ENCODE measurements around the gene CLRN3.

DNA sequence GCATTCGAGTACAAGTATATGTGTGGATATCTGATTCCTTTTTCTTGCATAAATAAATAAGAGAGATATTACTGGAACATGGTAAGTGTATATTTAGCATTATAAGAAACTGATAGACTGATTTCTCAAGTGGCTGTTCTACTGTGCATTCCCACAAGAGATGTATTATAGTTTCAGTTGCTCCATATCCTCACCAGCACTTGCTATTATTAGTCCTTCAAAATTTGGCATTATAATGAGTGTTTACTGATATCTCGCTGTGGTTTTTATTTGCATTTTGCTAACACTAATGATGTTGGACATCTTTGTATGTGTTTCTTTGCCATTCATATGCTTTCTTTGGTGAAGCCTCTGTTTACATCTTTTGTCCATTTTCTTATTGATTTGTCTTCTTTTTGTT is 4.4 kb upstream of the CLRN3 start:
- TF ChIP-seq OVOL3 (tag by site-specific recombination; IDR thresholded peaks at IDR 0.05) (no peak), KLF9 (tag by site-specific recombination; IDR thresholded peaks at IDR 0.05; ENCODE audit: low read depth) (no peak), ZNF843 (tag by site-specific recombination; IDR thresholded peaks at IDR 0.05) (no peak), ZSCAN30 (tag by site-specific recombination; IDR thresholded peaks at IDR 0.05) (no peak), ZFP3 (tag by site-specific recombination; IDR thresholded peaks at IDR 0.05; ENCODE audit: low read depth) (no peak), ZNF548 (tag by site-specific recombination; IDR thresholded peaks at IDR 0.05) (no peak), REPIN1 (tag by site-specific recombination; IDR thresholded peaks at IDR 0.05; ENCODE audit: low read depth) (no peak), OSR2 (tag by site-specific recombination; IDR thresholded peaks at IDR 0.05) (no peak)
- TF ChIP-seq, protein P1, sequence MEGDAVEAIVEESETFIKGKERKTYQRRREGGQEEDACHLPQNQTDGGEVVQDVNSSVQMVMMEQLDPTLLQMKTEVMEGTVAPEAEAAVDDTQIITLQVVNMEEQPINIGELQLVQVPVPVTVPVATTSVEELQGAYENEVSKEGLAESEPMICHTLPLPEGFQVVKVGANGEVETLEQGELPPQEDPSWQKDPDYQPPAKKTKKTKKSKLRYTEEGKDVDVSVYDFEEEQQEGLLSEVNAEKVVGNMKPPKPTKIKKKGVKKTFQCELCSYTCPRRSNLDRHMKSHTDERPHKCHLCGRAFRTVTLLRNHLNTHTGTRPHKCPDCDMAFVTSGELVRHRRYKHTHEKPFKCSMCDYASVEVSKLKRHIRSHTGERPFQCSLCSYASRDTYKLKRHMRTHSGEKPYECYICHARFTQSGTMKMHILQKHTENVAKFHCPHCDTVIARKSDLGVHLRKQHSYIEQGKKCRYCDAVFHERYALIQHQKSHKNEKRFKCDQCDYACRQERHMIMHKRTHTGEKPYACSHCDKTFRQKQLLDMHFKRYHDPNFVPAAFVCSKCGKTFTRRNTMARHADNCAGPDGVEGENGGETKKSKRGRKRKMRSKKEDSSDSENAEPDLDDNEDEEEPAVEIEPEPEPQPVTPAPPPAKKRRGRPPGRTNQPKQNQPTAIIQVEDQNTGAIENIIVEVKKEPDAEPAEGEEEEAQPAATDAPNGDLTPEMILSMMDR (tag by site-specific recombination; IDR thresholded peaks at IDR 0.05) = no peak
- TF ChIP-seq, protein P2, sequence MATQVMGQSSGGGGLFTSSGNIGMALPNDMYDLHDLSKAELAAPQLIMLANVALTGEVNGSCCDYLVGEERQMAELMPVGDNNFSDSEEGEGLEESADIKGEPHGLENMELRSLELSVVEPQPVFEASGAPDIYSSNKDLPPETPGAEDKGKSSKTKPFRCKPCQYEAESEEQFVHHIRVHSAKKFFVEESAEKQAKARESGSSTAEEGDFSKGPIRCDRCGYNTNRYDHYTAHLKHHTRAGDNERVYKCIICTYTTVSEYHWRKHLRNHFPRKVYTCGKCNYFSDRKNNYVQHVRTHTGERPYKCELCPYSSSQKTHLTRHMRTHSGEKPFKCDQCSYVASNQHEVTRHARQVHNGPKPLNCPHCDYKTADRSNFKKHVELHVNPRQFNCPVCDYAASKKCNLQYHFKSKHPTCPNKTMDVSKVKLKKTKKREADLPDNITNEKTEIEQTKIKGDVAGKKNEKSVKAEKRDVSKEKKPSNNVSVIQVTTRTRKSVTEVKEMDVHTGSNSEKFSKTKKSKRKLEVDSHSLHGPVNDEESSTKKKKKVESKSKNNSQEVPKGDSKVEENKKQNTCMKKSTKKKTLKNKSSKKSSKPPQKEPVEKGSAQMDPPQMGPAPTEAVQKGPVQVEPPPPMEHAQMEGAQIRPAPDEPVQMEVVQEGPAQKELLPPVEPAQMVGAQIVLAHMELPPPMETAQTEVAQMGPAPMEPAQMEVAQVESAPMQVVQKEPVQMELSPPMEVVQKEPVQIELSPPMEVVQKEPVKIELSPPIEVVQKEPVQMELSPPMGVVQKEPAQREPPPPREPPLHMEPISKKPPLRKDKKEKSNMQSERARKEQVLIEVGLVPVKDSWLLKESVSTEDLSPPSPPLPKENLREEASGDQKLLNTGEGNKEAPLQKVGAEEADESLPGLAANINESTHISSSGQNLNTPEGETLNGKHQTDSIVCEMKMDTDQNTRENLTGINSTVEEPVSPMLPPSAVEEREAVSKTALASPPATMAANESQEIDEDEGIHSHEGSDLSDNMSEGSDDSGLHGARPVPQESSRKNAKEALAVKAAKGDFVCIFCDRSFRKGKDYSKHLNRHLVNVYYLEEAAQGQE (tag by site-specific recombination; IDR thresholded peaks at IDR 0.05) = no peak

Measured in HEK293 (cell line).